ENCODE data around the gene CST4.
"Not testable (repeated sequence)": the region's sequence is repeated elsewhere in the genome, so short reads cannot be mapped to it uniquely, and the experiment has no call there.

The CST4 gene, protein sequence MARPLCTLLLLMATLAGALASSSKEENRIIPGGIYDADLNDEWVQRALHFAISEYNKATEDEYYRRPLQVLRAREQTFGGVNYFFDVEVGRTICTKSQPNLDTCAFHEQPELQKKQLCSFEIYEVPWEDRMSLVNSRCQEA

DNA sequence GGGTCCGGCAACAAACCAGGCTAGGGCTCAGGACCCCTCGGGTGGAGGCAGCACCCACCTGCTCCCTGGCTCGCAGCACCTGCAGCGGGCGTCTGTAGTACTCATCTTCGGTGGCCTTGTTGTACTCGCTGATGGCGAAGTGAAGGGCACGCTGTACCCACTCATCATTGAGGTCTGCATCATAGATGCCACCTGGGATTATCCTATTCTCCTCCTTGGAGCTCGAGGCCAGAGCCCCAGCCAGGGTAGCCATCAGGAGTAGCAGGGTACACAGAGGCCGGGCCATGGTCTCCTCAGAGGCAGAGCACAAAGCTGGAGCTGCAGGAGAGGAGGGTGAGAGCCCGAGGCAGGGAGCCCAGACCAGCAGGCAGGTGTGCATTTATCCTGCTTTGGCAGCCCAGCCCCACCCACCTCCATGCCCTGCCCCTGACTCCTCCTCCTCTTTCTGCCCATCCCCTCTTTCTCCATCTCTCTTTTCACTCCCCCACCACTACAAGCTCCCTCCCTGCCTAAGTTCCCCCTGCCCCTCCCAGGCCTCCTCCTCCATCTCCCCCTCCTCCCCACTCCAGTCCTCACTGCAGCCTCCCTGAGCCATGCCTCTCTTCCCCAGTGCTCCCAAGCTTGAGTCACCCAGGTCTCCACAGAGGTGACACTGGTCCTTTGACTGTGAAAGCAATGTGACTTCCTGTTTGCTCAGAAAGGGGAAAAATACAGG is at the start of gene CST4:
Gene CST4, minus strand, starts transcription at position 355 of the 715 bp plus-strand sequence. Its CDS starts 69 bp downstream, at position 286.
- DNase-seq (ENCODE audit: low spot score), result not testable (repeated sequence)

DNA sequence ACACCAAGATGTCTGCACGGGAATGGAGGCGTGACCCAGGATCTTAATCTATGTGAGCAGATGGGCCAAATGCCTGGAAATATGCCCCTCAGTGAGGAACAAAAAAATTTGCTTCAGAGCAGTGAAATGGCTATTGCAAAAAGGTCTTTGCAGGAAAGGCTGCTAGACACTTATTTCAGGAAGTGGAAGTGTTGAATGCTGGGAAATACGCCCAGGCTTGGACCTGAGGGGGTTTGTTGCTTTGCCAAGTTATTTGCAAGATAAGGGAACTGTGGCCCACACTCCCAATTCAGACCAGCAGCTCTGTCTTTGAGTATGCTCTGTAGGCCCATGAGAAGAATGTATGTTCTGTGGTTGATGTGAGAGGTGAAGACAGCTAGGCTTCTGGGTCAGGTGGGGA is 46.6 kb upstream of the CST4 start:
- DNase-seq (ENCODE audit: low spot score), result not testable (repeated sequence)

DNA sequence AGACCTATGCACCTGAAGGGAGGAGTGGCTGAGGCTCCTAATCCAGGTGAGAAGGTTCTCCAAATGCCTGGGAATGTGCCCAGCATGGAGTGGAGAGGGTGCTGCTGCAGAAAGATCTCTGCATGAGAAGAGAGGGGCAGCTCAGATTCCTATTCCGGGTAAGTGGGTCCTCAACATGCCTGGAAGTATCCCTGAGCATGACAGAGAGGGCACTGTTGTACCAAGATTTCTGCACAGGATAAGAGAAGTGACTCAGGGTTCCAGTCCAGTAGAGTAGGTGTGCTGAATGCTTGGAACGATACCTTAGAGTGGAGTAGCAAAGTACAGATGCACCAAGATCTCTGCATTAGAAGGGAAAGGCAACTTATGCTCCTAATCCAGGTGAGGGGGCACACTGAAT is 46.1 kb upstream of the CST4 start:
- DNase-seq (ENCODE audit: low spot score), result not testable (repeated sequence)

DNA sequence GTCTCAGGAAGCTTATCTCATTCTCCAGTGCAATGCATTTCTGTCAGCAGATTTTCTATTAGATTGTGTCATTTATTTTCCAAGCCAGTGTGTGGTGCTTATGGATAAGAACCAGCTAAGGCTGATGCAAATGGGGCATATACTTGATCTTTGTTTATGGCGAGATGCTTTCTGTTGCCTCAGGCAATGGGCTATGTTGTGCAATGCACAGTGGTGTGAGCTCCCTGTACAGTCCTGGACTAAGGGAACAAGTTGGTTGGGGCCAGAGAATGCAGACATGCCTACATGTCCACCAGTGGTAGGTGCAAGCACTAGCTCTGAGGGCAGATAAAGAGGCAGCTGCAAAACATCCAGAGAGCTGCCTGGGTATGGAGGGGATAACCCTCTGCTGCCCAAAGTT is 45.6 kb upstream of the CST4 start:
- not testable (repeated sequence) for DNase-seq (ENCODE audit: low spot score)

DNA sequence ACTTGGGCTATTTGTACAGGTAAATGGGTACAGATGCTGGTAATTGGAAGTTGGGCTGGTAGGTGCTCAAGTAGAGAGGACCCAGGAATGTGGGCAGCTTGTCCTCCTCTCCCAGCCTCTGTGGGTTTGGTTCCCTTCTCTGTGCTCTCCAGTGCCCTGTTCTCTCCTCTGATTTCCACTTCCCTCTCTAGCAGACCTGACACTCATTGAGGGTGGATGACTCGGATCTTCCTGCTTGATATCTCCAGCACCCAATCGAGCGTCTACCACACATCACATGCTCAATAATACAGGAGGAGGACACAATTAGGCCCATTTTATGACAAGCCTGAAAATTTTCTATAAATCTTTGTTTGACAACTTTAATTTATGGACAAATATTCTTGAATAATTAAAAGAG is 38.2 kb upstream of the CST4 start:
- DNase-seq (ENCODE audit: low spot score), result no peak

DNA sequence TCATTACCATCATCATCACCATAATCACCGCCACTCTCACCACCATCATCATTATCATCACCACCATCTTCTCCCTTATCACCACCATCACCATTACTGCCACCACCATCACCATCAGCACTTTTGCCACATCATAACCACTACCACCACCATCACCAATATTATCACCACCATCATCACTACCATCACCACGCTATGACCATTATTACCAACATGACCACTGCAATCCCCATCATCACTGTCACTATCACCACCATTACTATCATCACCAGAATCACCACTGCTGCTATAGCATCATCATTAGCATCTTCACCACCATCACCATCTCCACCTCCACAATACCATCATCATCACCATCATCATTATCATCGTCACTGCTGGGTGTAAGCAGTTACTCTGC is 36.3 kb upstream of the CST4 start:
- no peak for DNase-seq (ENCODE audit: low spot score)

DNA sequence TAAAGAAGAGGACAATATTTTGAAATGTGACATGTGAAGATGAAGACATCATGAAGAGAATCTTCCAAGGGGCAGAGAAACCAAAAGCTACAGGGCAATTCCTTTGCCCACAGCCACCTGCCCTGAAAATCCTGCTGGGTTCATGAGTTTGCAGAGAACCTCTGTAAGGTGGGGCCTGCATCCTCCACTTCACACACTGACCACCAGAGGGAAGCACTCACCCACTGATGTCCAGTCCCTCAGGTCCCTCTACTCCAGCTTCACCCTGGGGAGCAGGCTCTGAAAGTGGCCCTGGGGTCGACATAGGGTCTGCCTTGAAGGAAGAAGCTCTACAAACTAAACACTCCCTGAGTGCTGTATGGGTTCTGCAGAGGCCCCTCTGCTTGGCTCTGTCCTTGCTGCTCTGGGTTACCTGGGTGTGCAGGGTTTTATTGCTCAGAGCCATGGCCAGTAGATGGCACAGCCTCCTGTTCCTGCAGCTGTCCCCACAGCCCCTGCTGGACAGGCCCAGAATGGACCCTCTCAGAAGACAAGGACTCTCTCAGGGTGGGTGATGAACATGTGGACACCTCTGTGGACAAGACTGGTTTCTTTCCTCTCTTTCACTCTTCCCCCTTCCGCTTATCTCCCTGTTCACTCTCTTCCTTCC is 34.9 kb upstream of the CST4 start:
- DNase-seq (ENCODE audit: low spot score), result not testable (repeated sequence)

DNA sequence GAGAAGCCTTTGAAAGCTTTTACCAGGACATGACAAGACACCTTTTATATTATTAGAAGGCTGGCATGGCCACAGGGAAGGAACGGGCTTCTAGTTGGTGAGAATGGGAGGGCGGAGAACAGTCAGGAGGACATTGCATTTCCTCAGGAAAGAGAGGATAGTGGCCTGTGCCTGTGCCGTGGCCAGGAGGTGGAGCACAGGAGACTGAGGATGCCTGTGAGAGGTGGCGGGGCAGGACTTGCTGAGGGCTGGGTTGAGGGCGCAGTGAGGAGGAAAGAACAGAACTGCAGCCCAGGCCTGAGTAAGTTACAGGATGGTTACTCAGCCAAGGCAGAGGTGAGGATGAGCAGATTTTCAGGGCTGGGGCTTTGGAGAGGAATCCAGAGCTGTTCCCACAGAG is 34.0 kb upstream of the CST4 start:
- DNase-seq (ENCODE audit: low spot score), result not testable (repeated sequence)

DNA sequence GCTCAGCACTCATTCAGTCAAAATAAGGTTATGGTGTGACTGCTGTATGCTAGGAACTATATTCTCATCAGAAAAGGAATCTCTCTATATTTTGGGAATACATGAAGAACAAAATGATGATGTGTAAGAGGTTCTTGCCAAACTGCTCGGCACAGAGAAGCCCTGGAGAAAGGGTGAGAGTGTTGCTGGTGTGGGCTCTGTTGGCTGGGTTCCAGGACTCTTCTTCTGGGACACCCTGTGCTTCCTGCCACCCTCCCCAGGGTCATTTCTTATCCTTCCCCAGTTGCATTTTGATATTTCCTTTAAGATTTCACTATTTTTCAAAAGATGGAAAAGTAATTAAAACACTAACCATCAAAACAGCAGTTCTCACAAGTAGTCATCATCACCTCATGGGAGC is 33.1 kb upstream of the CST4 start:
- DNase-seq (ENCODE audit: low spot score), result no peak

DNA sequence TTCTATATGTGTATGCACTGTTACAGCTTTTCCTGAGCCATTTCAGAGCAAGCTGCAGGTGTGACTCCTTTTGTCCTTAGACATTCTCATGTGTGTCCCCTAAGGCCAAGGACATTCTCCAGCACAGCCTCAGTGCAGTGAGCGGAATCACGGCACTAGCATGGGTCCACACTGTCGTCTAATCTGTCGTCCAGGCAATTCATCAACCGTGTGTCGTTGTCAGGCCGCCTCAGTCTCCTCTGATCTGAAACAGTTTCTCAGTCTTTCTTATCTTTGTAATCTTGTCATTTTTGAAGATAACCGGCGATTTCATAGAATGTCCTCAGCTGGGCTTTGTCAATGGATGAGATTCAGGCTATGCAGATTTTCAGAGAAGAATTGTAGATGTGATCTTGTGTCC is 30.5 kb upstream of the CST4 start:
- not testable (repeated sequence) for DNase-seq (ENCODE audit: low spot score)

DNA sequence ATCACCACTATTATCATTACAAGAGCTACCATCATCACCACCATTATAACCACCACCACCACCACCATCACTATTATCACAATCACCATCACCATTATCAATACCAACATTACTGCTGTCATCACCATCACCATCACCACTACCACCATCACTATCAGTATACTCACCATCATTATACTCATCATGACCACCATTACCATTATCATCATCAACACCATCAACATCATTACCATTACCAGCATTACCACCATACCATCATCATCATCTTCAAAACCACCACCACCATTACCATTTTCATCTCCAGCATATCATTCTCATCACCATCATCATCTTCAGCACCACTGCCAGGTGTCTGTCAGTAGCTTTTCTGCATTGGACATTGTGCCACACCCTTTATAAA is 22.9 kb upstream of the CST4 start:
- not testable (repeated sequence) for DNase-seq (ENCODE audit: low spot score)

DNA sequence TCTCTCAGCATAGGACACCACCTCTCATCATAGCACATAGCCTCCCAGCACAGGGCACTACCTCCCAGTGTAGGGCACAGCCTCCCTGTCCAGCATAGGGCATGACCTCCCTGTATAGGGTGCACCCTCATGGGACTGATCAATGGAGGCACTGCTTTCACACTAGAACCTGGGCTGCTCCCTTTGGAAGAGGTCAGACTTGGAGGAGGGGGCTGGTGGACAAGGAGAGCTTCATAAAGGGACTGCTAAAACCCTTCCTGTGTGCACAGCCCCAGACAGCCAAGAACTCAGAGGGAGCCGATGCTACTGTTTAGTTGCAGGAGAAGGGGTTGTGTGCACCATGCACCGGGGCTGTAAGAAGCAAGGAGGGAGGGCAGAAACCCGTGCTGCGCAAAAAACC is 21.9 kb upstream of the CST4 start:
- no peak for DNase-seq (ENCODE audit: low spot score)

DNA sequence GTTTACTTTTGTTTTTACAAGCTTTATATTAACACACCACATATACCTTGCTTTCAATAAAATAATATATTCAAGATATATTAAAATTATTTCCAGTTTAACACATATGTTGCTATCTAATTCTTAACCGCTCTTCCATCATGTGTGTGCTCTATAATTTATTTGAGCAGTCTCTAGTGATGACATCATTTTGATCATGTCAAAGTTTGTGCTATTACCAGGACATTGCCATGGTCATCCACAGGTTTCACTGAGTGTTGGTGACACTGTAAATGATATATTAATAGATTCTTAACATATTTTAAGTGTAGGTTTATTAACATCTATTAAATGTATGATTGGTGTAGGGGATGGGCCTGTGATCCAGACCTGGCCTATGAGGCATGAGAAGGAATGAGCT is 17.1 kb upstream of the CST4 start:
- DNase-seq (ENCODE audit: low spot score), result no peak

DNA sequence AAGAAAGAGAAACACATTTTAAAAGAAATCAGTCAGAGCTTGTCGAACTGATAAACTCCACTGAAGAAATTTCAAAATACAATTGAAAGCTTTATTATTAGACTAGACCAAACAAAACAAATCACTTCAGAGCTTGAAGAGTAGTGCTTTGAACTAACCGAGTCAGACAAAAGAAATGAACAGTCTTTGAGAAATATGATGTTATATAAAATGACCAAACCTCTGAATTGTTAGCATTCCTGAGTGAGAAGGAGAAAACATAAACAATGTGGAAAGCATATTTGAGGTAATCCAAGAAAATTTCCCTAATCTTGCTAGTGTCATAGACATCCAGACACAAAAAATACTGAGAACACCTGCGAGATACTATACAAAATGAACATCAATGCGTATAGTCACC is 13.2 kb upstream of the CST4 start:
- no peak for DNase-seq (ENCODE audit: low spot score)

DNA sequence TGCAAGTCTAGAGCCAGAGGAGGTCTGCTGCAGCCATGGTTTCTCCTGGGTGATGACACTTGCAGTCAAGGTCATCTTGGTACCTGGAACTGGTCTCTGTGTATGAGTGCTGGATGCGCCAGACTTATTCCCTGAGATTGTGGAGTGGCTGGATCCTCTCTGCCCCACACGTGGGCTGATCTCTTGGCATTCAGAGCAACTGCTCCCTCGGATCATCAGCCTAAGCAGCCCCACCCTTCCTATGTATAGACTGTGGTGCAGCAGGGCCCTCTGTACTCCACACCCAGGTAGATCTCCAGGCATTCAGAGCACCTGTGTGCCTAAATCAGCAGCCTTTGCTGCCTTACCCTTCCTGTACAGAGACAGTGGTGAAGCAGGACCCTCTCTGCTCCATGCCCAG is 12.1 kb upstream of the CST4 start:
- DNase-seq (ENCODE audit: low spot score), result no peak

DNA sequence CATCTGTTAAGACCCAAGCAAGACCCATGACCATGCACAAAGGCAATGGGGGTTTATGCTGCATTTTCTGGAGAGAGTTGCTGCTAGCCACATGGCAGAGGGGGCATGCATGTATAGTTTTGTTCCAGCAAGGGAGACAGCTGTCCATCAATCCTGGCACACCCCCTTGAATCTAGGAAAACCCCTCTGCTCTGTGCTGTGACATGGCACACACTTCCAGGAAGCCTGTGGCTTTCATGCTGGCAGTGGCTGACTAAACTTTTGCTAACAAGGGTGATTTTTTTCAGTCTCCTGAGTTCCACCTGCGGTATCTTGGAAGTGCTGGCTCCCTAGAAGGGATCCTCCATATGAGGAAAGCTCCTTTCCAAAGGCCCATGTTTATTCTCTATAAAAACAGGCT is 9.1 kb upstream of the CST4 start:
- DNase-seq (ENCODE audit: low spot score), result no peak

DNA sequence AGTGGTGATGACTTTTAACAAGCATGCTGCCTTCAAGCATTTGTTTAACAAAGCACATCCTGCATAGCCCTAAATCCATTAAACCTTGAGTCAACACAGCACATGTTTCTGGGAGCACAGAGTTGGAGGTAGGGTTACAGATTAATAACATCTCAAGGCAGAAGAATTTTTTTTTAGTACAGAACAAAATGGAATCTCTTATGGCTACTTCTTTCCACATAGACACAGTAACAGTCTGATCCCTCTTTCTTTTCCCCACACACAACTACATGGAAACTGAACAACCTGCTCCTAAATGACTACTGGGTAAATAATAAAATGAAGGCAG is 6.2 kb upstream of the CST4 start:
- not testable (repeated sequence) for DNase-seq (ENCODE audit: low spot score)

DNA sequence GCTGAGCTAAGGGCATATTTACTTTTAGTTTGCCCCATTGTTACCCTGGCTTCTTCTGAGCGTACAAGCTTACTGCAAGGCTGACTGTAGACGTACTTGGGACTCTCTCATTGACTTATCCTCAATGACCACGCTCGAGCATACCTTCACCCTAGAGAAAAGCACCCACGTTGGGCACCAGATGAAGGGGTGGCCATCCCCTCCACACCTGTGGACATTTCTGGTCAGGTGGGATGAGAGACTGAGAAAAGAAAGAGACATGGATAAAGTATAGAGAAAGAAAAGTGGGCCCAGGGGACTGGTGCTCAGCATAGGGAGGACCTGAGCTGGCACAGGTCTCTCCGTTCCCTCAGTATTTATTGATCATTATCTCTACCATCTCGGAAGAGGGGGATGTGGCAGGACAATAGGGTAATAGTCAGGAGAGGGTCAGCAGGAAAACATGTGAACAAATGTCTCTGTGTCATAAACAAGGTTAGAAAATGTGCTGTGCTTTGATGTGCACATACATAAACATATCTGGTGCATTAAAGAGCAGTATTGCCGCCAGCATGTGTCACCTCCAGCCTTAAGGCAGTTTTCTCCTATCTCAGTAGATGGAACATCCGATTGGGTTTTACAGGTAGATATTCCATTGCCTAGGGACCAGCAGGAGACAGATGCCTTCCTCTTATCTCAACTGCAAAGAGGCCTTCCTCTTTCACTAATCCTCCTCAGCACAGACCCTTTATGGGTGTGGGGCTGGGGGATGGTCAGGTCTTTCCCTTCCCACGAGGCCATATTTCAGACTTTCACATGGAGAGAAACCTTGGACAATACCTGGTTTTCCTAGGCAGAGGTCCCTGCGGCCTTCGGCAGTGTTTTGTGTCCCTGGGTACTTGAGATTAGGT is 5.6 kb upstream of the CST4 start:
- not testable (repeated sequence) for DNase-seq (ENCODE audit: low spot score)

DNA sequence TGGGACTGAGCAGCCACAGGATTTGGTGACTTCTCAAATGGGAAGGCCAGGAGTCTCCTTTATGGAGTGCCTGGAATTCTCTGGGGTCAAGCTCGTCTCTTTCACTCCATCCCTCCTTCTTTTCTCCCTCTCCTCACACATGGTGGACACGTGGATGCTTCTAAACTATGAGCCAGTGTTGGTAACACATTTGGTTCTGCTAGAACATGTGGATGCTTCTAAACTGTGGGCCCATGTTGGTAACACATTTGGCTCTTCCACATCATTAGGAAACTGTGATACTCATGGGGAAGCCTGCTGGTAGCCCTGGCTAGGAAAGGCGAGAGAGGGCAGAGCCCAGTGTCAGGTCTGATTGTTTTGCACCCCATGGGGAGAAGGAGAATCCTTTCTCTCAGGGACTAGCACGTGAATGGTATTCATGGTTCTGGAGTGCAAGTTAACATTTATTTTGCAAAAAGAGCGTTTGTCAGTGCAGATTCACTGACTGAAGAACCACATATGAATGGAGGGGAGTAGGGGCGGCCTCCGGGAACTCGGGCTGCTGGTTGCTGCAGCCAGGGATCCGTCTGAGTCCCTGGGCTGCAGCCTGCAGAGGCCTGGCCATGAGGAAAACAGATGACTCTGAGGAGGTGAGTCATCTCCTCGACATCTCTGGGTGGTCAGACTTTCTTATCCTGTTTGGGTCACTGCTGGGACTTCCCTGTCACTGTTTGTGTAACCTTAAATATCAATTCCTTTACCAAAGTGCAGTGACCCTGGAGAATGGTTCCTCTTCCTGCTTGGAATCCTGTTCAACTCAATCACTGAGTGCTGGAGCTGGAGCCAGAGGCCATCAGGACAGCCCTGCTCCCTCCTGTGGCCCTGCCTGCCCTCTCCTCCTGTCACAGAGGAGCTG is 4.1 kb upstream of the CST4 start:
- not testable (repeated sequence) for DNase-seq (ENCODE audit: low spot score)

DNA sequence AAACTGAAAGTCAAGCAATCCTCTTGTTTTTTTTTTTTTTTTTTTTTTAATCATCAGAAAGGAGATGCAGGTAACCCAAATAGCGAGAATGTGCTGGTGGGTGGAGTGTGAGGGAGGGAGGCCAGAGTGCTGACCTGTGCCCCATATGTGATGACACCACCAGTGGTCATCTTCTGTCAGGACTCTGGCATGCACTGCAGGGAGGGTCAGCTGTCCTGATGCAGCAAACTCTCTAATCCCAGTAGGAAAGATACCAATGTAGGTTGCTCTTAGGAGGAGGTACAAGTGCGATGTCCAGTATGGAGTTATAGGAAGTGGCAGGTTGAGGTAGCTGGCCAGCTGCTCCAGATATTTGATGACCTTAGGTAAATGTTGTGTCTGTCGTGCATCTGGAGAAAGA is 2.8 kb upstream of the CST4 start:
- DNase-seq (ENCODE audit: low spot score), result no peak

DNA sequence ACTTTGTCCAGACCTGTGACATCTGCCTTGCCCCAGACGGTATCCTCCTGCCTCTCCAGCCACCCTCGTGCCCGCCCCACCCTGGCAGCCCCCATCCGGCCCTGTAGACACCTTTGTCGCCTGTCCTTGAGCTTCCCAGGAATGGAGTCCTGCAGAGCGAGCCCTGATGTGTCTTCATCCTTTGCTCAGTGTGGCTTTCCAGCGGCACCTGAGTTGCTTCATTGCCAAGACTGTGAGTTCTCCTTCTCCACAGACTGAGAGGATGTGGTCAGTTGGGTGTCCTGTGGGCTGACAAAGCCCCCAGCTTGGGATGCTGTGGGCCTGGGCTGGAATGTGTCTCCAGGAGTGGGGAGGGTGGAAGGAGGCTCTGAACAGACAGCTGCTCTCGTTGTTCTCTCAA is 1.7 kb upstream of the CST4 start:
- no peak for DNase-seq (ENCODE audit: low spot score)

DNA sequence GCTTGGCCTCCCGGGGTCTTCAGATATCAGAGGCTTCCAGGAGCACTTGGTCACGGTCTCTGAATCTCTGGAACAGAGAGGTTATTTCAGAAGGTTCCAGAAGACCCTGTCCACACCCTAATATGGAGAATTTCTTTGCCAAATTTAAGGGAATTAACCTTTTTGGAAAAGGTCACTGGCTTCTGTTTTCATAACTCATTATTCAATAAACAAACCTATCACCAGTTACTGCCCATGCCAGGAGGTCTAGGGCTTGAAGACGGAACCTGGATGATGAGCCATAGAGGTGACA is 507 bp upstream of the CST4 start:
- DNase-seq (ENCODE audit: low spot score), result no peak

All from LoVo (cell line).